ENCODE data around the gene PIGR.
"Not testable (repeated sequence)": the region's sequence is repeated elsewhere in the genome, so short reads cannot be mapped to it uniquely, and the experiment has no call there.

The PIGR gene

DNA sequence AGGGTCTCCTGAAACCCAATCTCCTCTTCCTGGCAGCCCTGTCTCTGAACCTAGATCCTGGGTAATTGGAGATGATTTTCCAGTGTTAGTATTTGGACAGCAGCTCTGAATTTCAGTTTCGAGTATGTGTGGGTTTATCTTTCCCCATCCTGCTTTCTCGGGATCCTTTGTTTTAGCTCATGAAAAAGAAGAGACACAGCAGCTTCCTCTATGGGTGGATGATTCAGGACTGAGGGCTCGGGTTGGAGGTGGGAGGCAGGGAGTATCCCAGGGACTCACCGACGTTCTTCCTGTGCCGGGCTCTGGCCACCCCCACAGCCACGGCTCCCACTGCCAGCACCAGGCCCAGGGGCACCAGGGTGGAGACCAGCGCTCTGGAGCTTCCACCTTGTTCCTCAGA is 14.1 kb downstream of the PIGR start:
- no peak for DNase-seq

DNA sequence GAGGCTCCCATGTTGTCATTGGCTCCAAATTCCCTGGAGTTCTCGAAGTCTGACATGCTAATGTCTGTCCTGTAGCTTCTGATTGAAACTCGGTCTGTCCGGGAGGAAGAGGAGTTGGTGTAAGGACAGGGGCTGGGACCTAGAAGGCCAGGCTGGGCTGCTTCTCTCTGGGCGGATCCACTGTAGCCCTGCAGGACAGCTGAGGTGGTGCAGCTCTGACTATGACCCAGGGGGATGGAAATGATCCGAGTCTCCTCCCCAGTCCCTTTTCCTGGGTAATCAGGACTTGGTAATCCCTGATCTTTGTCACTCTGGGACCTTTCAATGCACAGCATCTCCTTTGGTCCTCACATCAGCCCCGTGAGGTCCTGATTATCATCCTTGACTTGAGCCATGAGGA is 14.6 kb downstream of the PIGR start:
- DNase-seq, result no peak

- DNase-seq, result no peak
These were observed 16.0 kb downstream of the PIGR start for GRCh38 chr1:206930210-206930798.

DNA sequence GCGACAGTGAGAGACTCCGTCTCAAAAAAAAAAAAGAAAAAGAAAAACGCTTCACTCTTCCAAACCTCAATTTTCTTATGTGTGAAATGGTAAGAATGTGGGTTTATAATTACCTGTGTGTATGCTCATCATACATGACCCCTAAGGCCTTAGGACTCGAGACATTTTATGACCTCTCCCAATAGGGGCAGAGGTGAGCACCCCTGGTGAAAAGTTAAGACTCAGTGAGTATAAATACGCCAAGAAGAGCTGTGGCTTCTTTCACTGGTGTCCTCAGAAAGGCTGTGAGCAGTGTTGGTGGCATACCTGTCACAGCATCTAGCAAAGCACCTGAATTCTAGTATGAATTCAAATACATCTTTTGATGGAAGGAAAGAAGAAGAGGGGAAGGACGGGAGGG is 16.7 kb downstream of the PIGR start:
- no peak for DNase-seq

DNA sequence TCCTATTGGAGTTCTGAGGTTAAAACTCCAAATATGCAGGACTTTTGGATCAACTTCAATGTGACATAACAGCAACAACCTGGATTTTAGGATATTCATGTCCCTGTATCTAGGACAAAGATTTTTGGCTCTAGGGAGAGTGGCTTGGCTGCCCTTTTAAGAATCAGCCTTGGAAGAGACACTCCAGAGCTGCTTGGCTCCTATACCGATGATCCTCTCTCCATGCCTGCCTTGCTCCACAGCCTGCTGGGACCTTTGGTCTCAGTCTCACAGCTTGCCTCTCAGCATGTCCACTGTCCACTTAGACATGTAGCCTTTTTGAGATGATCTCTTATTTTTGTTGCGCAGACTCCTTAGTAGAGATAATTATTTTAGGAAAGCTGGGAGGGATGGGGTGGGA is 20.0 kb downstream of the PIGR start:
- no peak for DNase-seq

DNA sequence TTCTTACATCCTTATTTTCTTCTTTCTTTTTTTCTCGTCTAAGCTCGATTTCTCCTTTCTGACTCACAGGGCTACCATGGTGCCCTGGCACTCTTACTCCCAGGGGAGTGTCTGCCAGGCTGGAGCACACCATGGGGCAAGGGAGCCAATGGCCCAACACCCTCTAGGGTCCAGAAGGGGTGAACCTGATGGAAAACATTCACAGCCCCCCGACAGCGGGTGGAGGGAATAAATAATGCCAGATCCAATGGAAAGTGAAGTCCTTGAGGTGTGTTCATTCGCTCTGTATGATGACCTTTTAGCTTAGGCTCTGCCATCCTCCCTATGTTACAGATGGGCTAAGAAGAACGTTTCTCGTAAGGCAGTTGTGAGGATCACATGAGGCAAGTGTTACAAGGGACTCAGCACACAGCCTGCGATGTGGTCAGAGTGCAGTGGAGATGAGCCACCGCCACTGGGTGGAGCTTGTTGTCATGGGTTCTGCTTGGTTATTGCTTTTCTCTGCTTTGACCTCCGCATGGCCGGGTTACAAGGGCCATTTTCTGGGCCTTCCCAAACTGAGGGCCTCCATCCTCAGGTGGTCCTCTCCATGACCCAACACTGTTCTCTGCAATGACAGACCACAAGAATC is 21.0 kb downstream of the PIGR start:
- peak in 1 of 2 experiments; percentile 2 for DNase-seq

- no peak for DNase-seq
These were observed 21.6 kb downstream of the PIGR start for GRCh38 chr1:206924592-206925105.

DNA sequence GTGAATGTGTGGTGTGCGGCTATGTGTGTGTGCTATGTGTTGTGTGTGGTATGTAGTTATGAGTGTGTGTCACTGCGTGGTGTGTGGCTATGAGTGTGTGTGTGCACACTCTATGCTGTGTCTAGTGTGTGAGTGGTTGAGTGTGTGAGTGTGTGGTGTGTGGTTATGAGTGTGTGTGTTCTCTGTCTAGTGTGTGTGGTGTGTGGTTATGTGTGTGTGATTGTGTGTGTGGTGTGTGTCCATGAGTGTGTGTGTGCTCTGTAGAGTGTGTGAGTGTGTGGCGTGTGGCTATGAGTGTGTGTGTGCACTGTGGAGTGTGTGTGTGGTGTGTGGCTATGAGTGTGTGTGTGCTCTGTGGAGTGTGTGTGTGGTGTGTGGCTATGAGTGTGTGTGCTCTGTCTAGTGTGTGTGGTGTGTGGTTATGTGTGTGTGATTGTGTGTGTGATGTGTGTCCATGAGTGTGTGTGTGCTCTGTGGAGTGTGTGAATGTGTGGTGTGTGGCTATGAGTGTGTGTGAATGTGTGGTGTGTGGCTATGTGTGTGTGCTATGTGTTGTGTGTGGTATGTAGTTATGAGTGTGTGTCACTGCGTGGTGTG is 22.2 kb downstream of the PIGR start:
- DNase-seq, result not testable (repeated sequence)

DNA sequence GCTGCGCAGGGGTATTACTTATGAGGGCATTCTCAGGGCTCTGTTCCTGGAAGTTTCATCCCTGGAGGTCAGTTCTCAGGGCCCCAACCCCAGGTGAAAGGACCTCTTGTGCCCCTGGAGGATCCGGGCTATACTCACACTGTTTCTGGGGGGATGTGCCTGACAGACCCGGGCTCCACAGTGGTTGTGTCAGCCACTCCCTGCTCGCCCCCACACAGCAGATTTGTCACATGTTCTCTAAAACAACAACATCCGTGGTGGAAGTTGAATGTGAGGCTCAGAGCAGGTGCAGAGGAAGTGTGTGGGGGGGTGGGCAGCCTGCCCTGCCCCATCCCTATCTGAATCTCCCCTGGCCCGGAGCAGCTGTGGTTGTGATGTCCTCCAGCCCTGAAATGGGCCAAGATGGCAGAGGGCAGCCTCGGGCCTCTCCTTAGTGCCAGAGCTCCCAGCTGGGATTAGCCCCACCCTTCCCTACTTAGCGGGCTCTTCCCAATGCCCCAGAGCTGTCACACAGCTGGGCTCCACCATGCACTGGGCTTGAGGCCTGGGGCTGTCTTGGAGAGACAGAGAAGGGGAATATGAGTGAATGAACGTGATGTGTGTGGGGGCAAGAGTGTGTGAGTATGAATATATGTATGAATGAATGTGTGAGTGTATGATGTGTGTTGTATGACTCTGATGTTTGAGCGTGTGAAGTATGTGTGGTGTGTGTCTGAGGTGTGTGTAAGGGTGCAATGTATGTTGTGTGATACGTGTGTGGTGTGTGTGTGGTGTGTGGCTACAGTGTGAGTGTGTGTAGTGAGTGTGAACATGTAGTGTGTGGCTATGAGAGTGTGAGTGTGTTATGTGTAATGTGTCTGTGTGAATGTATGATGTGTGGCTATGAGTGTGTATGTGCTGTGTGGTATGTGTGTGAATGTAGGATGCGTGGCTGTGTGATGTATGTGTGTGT is 23.0 kb downstream of the PIGR start:
- peak in 1 of 2 experiments; percentile 8 for DNase-seq

DNA sequence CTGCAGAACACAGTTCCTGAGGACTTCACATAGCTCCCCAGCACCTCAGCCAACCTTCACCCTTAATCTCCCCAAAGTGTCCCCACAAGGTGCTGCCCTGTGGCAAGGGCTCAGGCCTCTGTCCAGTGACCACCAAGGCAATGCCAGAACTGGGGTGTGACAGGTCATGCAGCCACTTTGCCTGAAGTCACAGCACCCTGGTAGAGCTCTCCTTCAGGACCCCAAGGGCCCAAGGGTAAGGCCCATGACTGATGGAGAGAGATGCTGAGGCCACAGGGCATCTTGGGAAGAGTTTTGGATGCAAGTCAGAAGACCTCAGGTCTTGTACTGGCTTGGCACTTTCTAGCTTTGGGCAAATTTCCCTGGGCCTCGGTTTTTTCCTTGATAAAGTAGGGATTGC is 23.7 kb downstream of the PIGR start:
- no peak for DNase-seq

GRCh38 chr1:206921772-206922265 is 24.4 kb downstream of the PIGR start, which contains the start of gene FCMR:
FCMR (minus strand) TSS chr1:206921941; CDS start chr1:206921854, 87 bp downstream.
- no peak for DNase-seq

GRCh38 chr1:206918076-206918475 is 28.2 kb downstream of the PIGR start:
- DNase-seq, result no peak

- DNase-seq, result no peak
These were observed 30.1 kb downstream of the PIGR start for GRCh38 chr1:206916000-206916709.

DNA sequence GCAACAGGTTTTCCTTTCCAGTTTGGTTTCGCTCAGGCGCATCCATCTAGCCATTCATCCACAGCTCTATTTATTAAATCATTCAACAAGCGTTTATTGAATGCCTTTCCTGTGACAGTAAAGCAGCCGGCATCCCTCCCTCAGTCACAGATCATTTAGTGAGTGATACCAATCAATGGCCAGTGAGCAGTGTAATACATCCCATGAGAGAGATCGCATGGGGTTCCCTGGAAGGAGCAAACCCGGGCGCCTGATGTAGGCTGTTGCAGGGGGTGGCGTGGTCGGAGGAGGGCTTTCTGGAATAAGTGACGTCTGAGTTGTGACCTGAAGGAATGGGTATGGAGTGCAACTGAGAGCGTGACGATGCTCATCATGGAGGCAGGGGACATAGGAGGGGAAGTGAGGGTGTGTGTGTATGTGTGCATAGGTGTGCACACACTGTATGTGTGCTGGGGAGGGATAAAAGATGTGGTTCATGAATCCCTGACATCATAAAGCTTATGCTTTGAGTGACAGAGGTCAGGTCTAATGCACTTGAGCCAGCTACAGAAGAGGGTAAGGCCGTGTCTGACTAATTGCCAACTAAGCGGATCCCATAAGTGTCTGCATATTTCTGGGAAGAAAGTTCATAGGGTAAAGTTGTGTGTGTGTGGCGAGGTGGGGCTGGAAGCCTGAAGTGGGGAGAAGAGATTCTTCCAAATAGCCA is 31.1 kb downstream of the PIGR start:
- DNase-seq, result no peak

GRCh38 chr1:206913766-206914537 is 32.3 kb downstream of the PIGR start:
- DNase-seq, result no peak

GRCh38 chr1:206912445-206913095 is 33.7 kb downstream of the PIGR start:
- DNase-seq, result peak; percentile 54 to 82

DNA sequence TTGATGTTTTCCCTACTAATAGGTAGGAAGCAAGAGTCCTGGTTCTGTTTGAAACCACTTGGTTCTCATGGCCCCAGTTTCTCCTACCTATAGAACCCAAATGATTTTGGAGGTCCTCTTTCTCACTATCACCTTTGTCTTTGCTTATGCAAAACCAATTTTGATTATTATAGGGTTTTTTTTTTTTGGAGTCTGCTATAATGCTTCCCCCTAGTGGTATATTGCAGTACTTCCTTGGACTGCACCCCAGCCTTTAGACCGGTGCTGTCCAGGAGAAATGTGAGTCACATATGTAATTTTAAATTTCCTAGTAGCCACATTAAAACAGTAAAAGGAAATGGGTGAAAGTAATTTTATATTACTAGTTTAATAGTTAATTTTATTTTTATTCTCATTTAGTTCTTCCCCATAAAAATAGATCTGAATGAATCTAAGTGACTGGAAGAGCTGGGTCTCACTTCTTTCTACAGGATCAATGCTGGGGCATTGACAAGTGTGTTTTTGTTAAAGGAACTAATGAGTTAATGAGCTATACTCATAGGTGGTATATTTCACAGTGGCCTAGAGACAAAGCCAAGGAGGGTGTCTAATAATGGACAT is 35.1 kb downstream of the PIGR start:
- peak in 1 of 2 experiments; percentile 31 for DNase-seq

DNA sequence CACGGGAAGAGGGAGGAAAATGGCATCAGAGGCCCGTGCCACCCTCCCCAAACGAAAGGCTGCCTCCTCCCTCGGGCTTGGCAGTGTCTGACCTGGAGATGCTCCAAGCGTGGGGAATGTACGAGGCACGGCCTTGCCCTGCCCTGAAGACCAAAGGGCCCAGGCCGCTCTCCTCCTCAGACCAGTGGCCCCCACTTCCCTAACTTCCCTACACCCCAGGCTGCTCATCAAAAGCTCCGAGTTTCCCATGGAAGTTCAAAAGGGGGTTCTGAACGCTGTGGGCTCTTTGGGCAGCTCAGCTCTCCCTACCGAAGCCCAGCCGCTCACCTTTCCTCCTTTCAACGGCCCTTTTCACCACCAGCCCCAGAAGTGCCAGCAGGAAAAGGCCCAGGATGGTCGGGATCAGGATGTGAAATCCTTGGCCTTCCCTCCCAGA is 36.4 kb downstream of the PIGR start:
- DNase-seq, result no peak

GRCh38 chr1:206909161-206909882 is 36.9 kb downstream of the PIGR start:
- peak; percentile 45 to 47 for DNase-seq

Data from NCI-H524 (cell line).